Measurements from ENCODE around the gene LRRC4. TPM values are rescaled to one million over a fixed set of nuclear protein-coding genes. Genes with fewer than 3 reads are reported as not detected.

LRRC4 gene
- total and polyA plus RNA-seq, 11 donors, result 0.89 to 6.8 (median 3.9) TPM

DNA sequence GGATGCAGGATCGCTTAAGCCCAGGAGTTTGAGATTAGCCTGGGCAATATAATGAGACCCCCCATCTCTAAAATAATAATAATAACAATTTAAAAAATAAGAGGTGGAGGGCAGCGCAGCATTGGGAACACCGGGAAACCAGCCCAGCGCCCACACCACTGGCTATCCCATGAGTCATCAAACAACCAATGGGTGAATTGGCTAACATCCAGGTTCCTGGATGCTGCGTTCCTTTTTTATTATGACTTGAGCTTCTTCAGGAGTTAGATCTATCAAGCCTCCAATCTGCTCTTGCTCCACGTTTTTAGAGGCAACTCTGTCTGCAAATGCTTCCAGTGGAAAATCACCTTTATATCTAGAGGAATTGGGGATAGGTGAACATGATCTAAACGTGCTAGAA, 10.0 kb upstream of the LRRC4 start:
- WGBS, 4 donors, result 74 to 90% (median 85%) methylated on average over 7 of the region's 7 CpGs
- no peak for TF ChIP-seq POLR2A (IDR thresholded peaks at IDR 0.05)
- TF ChIP-seq, protein P1, sequence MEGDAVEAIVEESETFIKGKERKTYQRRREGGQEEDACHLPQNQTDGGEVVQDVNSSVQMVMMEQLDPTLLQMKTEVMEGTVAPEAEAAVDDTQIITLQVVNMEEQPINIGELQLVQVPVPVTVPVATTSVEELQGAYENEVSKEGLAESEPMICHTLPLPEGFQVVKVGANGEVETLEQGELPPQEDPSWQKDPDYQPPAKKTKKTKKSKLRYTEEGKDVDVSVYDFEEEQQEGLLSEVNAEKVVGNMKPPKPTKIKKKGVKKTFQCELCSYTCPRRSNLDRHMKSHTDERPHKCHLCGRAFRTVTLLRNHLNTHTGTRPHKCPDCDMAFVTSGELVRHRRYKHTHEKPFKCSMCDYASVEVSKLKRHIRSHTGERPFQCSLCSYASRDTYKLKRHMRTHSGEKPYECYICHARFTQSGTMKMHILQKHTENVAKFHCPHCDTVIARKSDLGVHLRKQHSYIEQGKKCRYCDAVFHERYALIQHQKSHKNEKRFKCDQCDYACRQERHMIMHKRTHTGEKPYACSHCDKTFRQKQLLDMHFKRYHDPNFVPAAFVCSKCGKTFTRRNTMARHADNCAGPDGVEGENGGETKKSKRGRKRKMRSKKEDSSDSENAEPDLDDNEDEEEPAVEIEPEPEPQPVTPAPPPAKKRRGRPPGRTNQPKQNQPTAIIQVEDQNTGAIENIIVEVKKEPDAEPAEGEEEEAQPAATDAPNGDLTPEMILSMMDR (IDR thresholded peaks at IDR 0.05), result no peak
- Histone ChIP-seq H3K9me3 (no peaks in the 10 kb centered on the region), H3K27me3 (no peaks in the 10 kb centered on the region), H3K27ac (no peak overlapping the region), H3K4me3 (no peak overlapping the region), H3K36me3 (peaks cover 0 to 12% (median 0%) of the 10 kb centered on the region in 9 donors), H3K4me1 (peaks cover 0 to 14% (median 0%) of the 10 kb centered on the region in 12 donors)
- DNase-seq (no peak), ATAC-seq (no peak)
- intact Hi-C loops (cut with DNase I), result no loop called here

DNA sequence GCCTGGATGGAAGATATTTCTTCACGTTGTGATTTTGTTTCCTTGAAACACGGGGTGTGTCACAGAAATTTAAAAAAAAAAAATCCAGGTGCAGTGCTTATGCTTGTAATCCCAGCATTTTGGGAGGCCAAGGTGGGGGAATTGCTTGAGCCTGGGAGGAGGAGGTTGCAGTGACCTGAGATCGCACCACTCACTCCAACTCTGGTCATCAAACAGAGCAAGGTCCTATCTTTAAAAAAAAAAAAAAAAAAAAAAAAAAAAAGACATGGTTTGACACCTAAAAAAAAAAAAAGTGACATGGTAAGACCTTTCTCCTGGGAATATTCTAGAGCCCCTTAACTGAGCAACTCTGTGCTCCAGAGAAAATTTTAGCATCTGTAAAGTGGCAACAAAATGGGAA, 9.0 kb upstream of the LRRC4 start:
- Histone ChIP-seq H3K9me3 (no peaks in the 10 kb centered on the region), H3K4me3 (no peak overlapping the region), H3K36me3 (peaks cover 0 to 12% (median 0%) of the 10 kb centered on the region in 9 donors), H3K27ac (no peak overlapping the region), H3K4me1 (peaks cover 0 to 8% (median 0%) of the 10 kb centered on the region in 12 donors), H3K27me3 (no peaks in the 10 kb centered on the region)
- WGBS, 4 donors, result 86 to 90% (median 88%) methylated on average over 3 of the region's 3 CpGs
- TF ChIP-seq, protein P1 (IDR thresholded peaks at IDR 0.05), result no peak
- no peak for TF ChIP-seq POLR2A (IDR thresholded peaks at IDR 0.05)
- DNase-seq, result no peak
- intact Hi-C loops (cut with DNase I), result no loop called here
- ATAC-seq, result no peak

DNA sequence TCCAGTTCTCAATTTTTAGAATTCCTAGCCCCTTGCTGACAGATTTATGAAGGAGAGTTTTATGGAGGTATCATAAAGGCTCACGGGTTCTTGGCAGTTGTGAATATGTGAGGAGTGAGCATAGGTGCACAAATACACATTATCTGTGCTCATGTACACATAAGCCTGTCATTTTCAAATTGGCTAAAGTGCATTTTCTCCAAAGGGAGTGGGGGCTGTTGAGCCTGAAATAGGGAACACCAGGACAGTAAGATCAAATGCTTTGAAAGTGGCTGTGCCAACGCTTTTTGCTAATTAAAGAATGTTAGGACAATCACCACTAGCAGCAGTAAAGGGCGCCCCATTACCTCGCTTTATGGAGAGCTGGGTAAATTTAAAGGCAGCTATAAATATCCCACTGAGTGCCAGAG, 8.3 kb upstream of the LRRC4 start:
- Histone ChIP-seq H3K36me3 (peaks cover 0 to 12% (median 0%) of the 10 kb centered on the region in 9 donors), H3K4me1 (peaks cover 0 to 12% (median 0%) of the 10 kb centered on the region in 12 donors), H3K27me3 (no peaks in the 10 kb centered on the region), H3K9me3 (no peaks in the 10 kb centered on the region), H3K27ac (no peak overlapping the region), H3K4me3 (no peak overlapping the region)
- ATAC-seq (no peak), DNase-seq (no peak)
- intact Hi-C loops (cut with DNase I), result loop anchor here in 7 of 10 donors (5.0 to 10.0 kb wide), 6 partner anchors 163 to 335 kb away; no protein-coding TSS in a partner anchor
- 89 to 95% (median 93%) methylated on average over 4 of the region's 4 CpGs for WGBS, 4 donors
- TF ChIP-seq POLR2A (IDR thresholded peaks at IDR 0.05), result no peak
- TF ChIP-seq, protein P1 (IDR thresholded peaks at IDR 0.05), result no peak

DNA sequence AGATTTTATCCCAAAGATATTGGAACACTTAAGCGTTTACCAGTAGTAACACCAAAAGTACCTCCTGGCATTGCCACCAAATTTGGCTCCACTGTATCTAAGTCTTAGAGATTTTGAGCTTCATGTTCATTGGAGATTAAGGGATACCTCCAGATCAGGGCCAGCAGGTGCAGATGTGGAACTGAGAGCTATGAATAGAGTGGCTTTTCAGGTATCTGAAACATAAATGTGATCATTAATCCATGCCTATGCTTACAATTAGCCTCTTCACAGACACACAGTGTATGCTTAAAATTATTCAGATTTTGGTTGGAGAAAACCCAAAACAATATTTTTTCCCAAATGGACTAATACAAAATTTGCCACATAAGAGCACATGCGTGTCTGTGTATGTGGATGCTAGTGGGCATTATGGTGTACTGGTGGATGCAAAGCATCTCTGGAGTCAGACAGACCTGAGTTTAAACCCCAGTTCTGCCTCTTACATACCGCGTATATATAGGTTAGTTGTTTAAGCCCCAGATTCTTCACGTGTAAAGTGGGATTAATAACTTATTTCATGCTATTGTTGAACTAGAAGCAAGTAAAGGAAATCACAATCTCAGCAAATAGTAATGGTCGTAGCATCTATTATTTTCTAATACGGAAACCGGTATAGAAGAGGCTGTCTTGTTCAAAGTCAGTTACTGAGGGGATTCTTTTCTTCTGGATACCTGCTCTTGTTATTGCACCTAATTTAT, 6.8 kb upstream of the LRRC4 start:
- no peaks in the 10 kb centered on the region for H3K9me3 ChIP-seq
- TF ChIP-seq POLR2A (IDR thresholded peaks at IDR 0.05), result no peak
- TF ChIP-seq, protein P1 (IDR thresholded peaks at IDR 0.05), result no peak
- H3K36me3 ChIP-seq, result peaks cover 0 to 11% (median 0%) of the 10 kb centered on the region in 9 donors
- WGBS, 4 donors, result 96 to 98% (median 97%) methylated on average over 8 of the region's 8 CpGs
- H3K4me3 ChIP-seq, result no peak overlapping the region
- H3K27me3 ChIP-seq, result no peaks in the 10 kb centered on the region
- H3K27ac ChIP-seq, result no peak overlapping the region
- intact Hi-C loops (cut with DNase I), result loop anchor here in 7 of 10 donors (2.0 to 10.0 kb wide), 7 partner anchors 164 to 333 kb away; no protein-coding TSS in a partner anchor
- DNase-seq (no peak), ATAC-seq (no peak)
- H3K4me1 ChIP-seq, result peaks cover 0 to 13% (median under 1%) of the 10 kb centered on the region in 12 donors
